ENCODE data around the gene CLRN1.

GRCh38 chr3:150926328-150926727 is 46.2 kb downstream of the CLRN1 start:
- TF ChIP-seq, protein P1, sequence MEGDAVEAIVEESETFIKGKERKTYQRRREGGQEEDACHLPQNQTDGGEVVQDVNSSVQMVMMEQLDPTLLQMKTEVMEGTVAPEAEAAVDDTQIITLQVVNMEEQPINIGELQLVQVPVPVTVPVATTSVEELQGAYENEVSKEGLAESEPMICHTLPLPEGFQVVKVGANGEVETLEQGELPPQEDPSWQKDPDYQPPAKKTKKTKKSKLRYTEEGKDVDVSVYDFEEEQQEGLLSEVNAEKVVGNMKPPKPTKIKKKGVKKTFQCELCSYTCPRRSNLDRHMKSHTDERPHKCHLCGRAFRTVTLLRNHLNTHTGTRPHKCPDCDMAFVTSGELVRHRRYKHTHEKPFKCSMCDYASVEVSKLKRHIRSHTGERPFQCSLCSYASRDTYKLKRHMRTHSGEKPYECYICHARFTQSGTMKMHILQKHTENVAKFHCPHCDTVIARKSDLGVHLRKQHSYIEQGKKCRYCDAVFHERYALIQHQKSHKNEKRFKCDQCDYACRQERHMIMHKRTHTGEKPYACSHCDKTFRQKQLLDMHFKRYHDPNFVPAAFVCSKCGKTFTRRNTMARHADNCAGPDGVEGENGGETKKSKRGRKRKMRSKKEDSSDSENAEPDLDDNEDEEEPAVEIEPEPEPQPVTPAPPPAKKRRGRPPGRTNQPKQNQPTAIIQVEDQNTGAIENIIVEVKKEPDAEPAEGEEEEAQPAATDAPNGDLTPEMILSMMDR (IDR thresholded peaks at IDR 0.05), result no peak
- TF ChIP-seq POLR2A (IDR thresholded peaks at IDR 0.05) (no peak), EP300 (IDR thresholded peaks at IDR 0.05) (no peak)
